Activated CD4-positive, alpha-beta memory T cell treated with anti-CD3 and anti-CD28 coated beads, Interleukin-2, amount 10 ng/mL, durations not matched to agents 7 days and 5 days (primary cell): ENCODE data around the gene MYO1F. TPM values are rescaled to one million over a fixed set of nuclear protein-coding genes. Genes with fewer than 3 reads are reported as not detected.
"Not testable (repeated sequence)": the region's sequence is repeated elsewhere in the genome, so short reads cannot be mapped to it uniquely, and the experiment has no call there.

ENCODE experiments used
- CTCF ChIA-PET: fragments of 350-600 bp; sonication (Branson Sonifier 250); formaldehyde crosslinking; loops from one replicate; lab custom pipeline; 2021; ENCODE audit warnings: antibody characterized with exemption, inconsistent platforms; lab: Charles Lee
- POLR2A ChIA-PET: fragments of 350-600 bp; sonication (Branson Sonifier 250); formaldehyde crosslinking; loops from one replicate; lab custom pipeline; 2021; ENCODE audit warnings: antibody characterized with exemption; lab: Charles Lee
- DNase-seq: peaks from one replicate; pipeline ENCODE4 v3.0.0-alpha.2; 2020
- H3K27ac Mint-ChIP-seq: one replicate; pipeline ENCODE4 v1.8.0; 2021; ENCODE audit warnings: mild to moderate bottlenecking, mixed read lengths
- H3K27me3 Mint-ChIP-seq: one replicate; pipeline ENCODE4 v1.8.0; 2021; ENCODE audit warnings: mixed read lengths
- H3K36me3 Mint-ChIP-seq: one replicate; pipeline ENCODE4 v1.8.0; 2021; ENCODE audit warnings: low read depth, mixed read lengths
- H3K4me1 Mint-ChIP-seq: one replicate; pipeline ENCODE4 v1.8.0; 2021; ENCODE audit warnings: mixed read lengths
- H3K4me3 Mint-ChIP-seq: one replicate; pipeline ENCODE4 v1.8.0; 2021; ENCODE audit warnings: mild to moderate bottlenecking, mixed read lengths
- H3K9me3 Mint-ChIP-seq: one replicate; pipeline ENCODE4 v1.8.0; 2021; ENCODE audit warnings: mixed read lengths
- total RNA-seq, 2 experiments: library from RNA; stranded (reverse); gene quantifications; one replicate each; pipeline ENCODE4 v1.2.3, GENCODE V29; 2021

MYO1F gene
- total RNA-seq, 2 experiments from 2014 or later = 420 TPM

DNA sequence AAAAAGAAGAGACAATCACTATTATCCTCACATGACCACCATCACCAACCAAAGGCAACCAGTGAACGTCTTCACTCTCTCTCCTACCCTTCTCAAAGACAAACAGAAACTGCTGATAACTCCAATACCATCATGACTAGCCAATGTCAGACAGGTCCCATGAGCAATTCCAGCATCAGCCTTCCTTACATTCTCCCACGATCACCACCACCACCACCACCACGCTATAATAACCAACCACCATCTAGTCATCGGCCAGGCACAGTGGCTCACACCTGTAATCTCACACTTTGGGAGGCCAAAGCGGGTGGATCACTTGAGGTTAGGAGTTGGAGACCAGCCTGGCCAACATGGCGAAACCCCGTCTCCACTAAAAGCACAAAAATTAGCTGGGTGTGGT lies 3.9 kb downstream of the MYO1F start:
- Mint-ChIP-seq H3K36me3 (peaks cover 85% of the 10 kb centered on the region), H3K27me3 (no peaks in the 10 kb centered on the region), H3K4me3 (peak overlapping the region; percentile 95), H3K4me1 (peaks cover 80% of the 10 kb centered on the region), H3K9me3 (peaks cover 6% of the 10 kb centered on the region), H3K27ac (peak overlapping the region; percentile 96)
- DNase-seq = no peak
- ChIA-PET POLR2A (interaction anchor here (8.7 kb wide), 1 partner anchor 57 kb away, joined by 104 read pairs; the partner anchor contains the start of gene ZNF414), CTCF (no interaction called here)

DNA sequence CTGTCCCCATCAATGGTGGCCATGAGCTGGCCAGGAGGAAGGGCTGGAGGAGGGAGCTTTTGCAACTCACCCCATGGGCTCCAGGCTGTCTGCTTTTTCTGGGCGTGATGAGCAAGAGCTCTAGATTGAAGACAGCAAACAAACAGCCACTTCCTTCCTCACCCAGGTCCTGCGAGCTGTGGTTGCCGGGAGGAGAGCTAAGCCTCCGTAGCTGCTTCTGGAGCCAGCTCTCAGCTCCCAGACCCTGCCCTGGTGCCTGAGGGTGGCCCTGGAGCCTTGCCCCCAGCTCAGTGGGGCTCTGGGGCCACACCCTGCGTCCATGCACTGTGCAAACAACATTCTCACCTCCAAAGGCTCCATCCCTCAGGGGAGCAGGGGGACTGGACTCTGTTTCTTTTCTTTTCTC lies 6.2 kb downstream of the MYO1F start:
- peak; percentile 82 for DNase-seq
- Mint-ChIP-seq H3K9me3 (peaks cover 6% of the 10 kb centered on the region), H3K36me3 (peaks cover 86% of the 10 kb centered on the region), H3K4me3 (peak overlapping the region; percentile 69), H3K4me1 (peaks cover 87% of the 10 kb centered on the region), H3K27ac (peak overlapping the region; percentile 96), H3K27me3 (no peaks in the 10 kb centered on the region)
- CTCF ChIA-PET = interaction anchor here (1.0 to 2.6 kb wide), 6 partner anchors 9 to 217 kb away, joined by 3 to 51 read pairs (median 4); partner anchors contain the start of gene MARCHF2
- POLR2A ChIA-PET = interaction anchor here (0.7 to 8.7 kb wide), 10 partner anchors 9 to 157 kb away, joined by 3 to 104 read pairs (median 4); partner anchors contain the start of genes HNRNPM, MARCHF2 and ZNF414

DNA sequence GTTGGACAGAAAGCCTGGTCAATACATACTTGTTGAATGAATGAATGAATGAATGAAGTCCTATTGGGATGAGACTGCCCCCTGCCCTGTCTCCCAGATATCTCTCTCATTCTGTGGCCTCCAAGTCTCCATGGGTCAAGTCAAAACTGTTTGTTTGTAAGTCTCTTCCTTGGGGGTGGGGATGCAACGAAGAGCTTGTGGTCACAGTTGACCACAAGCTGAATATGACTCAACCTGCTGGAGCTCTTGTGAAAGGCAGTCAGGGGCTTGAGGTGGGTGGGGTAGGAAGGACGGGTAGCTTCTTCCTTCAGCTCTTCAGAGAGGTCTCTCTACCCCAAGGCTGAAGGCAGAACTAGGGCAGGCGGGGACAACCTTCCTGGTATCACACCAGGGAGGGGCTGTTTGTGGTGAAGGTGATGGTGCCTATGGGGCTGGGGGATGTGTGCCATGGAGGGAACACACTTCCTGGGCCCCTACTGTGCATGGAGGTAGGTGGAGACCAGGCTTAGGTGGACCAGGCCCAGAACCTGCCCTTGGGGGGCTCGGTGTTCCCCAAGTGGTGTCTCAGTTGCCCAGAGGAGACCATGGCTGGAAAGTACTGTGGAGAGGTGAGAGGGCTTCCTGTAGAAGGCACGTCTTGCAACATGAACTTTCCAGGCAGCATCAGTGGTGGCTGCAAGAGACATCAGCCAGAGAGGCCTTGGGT lies 8.0 kb downstream of the MYO1F start:
- H3K4me3 Mint-ChIP-seq = peak overlapping the region; percentile 69
- ChIA-PET POLR2A (interaction anchor here (0.9 to 8.7 kb wide), 11 partner anchors 10 to 124 kb away, joined by 3 to 104 read pairs (median 4); partner anchors contain the start of genes HNRNPM, MYO1F and ZNF414), CTCF (interaction anchor here (0.6 to 1.3 kb wide), 9 partner anchors 9 to 136 kb away, joined by 4 to 46 read pairs (median 4); partner anchors contain the start of genes MYO1F and ZNF414)
- H3K36me3 Mint-ChIP-seq = peaks cover 81% of the 10 kb centered on the region
- H3K27ac Mint-ChIP-seq = peak overlapping the region; percentile 96
- DNase-seq = peak; percentile 88
- peaks cover 6% of the 10 kb centered on the region for H3K9me3 Mint-ChIP-seq
- peaks cover 85% of the 10 kb centered on the region for H3K4me1 Mint-ChIP-seq
- no peaks in the 10 kb centered on the region for H3K27me3 Mint-ChIP-seq

DNA sequence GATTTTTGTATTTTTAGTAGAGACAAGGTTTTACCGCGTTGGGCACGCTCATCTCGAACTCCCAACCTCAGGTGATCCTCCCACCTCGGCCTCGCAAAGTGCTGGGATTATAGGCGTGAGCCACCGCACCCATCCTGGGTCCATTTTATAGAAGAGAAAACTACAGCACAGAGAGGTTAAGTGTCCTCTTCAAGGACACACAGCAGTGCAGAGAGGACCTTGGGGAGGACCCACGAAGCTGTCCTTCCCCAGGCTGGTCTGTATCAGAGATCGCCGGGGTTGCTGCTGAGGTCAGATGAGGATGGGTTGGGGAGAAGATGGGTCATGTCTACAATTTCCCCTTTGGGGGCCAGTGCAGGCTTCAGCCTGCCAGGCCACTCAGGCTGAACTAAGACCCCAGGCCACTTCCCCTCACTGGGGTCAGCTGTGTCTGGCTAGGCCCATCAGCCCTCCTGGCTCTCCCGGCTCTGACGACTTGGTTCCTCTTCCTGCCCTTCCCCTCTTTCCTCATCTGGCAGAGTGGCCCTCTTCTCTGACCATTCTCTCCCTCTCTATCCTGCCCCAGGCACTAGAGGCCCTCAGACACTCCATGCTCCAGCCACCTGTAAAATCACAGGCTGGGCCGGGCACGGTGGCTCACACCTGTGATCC lies 9.6 kb downstream of the MYO1F start:
- H3K27ac Mint-ChIP-seq = peak overlapping the region; percentile 61
- ChIA-PET CTCF (interaction anchor here (6.4 kb wide), 1 partner anchor 11 kb away, joined by 69 read pairs; the partner anchor contains the start of gene MYO1F), POLR2A (interaction anchor here (1.6 to 8.7 kb wide), 2 partner anchors 8 to 51 kb away, joined by 5 to 104 read pairs; partner anchors contain the start of gene ZNF414)
- no peak for DNase-seq
- H3K4me1 Mint-ChIP-seq = peaks cover 77% of the 10 kb centered on the region
- no peaks in the 10 kb centered on the region for H3K27me3 Mint-ChIP-seq
- H3K9me3 Mint-ChIP-seq = no peaks in the 10 kb centered on the region
- H3K4me3 Mint-ChIP-seq = no peak overlapping the region
- H3K36me3 Mint-ChIP-seq = peaks cover 75% of the 10 kb centered on the region

DNA sequence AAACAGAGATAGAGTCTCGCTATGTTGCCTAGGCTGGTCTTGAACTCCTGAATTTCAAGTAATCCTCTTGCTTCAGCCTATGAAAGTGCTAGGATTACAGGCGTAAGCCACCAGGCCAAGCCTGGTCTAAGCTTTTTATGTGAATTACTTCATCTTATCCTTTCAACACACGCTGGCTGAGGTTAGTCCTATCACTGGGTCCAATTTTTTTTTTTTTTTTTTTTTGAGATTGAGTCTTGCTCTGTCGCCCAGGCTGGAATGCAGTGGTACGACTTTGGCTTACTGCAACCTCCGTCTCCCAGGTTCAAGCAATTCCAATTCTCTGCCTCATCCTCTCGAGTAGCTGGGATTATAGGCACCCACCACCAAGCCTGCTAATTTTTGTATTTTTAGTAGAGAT lies 10.4 kb downstream of the MYO1F start:
- Mint-ChIP-seq H3K9me3 (no peaks in the 10 kb centered on the region), H3K4me1 (peaks cover 73% of the 10 kb centered on the region)
- POLR2A ChIA-PET = interaction anchor here (0.7 to 8.7 kb wide), 3 partner anchors 9 to 50 kb away, joined by 3 to 104 read pairs (median 5); partner anchors contain the start of gene ZNF414

DNA sequence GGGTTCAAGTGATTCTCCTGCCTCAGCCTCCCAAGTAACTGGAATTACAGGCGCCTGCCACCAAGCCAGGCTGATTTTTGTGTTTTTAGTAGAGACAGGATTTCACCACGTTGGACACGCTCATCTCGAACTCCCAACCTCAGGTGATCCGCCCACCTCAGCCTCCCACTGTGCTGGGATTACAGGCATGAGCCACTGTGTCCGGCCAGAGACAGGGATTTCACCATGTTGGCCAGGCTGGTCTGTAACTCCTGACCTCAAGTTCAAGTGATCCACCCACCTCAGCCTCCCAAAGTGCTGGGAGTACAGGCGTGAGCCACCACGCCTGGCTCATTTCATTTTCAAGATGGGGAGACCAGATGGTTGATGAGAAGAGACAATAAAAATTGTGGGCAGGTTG lies 12.4 kb downstream of the MYO1F start:
- not testable (repeated sequence) for H3K4me3 Mint-ChIP-seq, H3K9me3 Mint-ChIP-seq, H3K27me3 Mint-ChIP-seq, DNase-seq
- H3K27ac Mint-ChIP-seq = peak overlapping the region; percentile 10
- POLR2A ChIA-PET = interaction anchor here (0.9 to 1.8 kb wide), 4 partner anchors 9 to 16 kb away, joined by 3 to 6 read pairs (median 3); no protein-coding TSS in a partner anchor
- H3K36me3 Mint-ChIP-seq = peaks cover 64% of the 10 kb centered on the region
- CTCF ChIA-PET = interaction anchor here (6.4 kb wide), 1 partner anchor 14 kb away, joined by 69 read pairs; the partner anchor contains the start of gene MYO1F
- H3K4me1 Mint-ChIP-seq = peaks cover 69% of the 10 kb centered on the region

More for the DNA sequence above, 10.4 kb downstream of the MYO1F start:
- peak overlapping the region; percentile 21 for H3K27ac Mint-ChIP-seq
- no peak for DNase-seq
- H3K36me3 Mint-ChIP-seq = peaks cover 73% of the 10 kb centered on the region
- no peak overlapping the region for H3K4me3 Mint-ChIP-seq
- CTCF ChIA-PET = interaction anchor here (6.4 kb wide), 1 partner anchor 12 kb away, joined by 69 read pairs; the partner anchor contains the start of gene MYO1F
- no peaks in the 10 kb centered on the region for H3K27me3 Mint-ChIP-seq

DNA sequence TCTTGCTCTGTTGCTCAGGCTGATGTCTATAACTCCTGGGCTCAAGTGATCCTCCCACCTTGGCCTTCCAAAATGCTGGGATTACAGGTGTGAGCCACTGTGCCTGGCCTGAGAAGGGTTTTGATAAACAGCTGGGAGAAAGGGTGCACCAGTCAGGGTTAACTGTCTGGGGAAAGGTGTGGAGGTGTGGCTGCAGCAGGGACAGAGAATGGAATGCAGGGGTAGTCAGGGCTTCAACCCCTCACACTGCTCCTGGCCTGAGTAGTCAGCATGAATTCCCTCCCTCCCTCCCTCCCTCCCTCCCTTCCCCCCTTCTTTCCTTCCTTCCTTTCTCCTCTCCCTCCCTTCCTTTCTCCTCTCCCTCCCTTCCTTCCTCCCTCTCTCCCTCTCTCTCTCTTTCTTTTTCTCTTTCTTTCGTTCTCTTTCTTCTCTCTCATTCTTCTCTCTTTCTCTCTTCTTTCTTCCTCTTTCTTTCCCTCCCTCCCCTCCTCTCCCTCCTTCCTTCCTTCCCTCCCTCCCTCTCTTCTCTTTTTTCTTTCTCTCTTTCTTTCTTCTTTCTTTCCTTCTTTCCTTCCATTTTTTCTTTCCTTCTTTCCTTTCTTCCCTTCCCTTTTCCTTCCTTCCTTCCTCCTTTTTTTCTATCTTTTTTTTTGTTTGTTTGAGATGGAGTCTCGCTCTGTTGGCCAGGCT lies 16.0 kb downstream of the MYO1F start:
- DNase-seq = no peak
- Mint-ChIP-seq H3K36me3 (peaks cover 51% of the 10 kb centered on the region), H3K27ac (peak overlapping the region; percentile 44), H3K27me3 (no peaks in the 10 kb centered on the region), H3K4me1 (peaks cover 61% of the 10 kb centered on the region), H3K9me3 (no peaks in the 10 kb centered on the region), H3K4me3 (no peak overlapping the region)
- ChIA-PET CTCF (no interaction called here), POLR2A (no interaction called here)

DNA sequence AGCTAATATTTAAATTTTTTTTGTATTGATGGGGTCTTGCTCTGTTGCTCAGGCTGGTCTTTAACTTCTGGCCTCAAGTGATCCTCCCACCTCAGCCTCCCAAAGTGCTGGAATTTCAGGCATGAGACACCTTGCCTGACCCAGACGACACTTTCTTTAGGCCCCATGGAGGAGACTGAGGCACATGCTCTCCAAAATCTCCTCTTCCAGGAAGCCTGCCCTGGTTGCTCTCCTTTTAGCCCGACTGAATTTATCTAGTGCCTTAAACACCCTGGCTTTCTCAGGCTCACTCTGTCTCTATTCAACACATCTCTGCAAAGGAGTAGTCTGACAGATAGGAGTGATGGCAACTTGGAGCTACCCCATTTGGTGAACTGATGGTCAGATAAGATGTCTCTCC lies 18.9 kb downstream of the MYO1F start:
- no peak overlapping the region for H3K4me3 Mint-ChIP-seq
- peak overlapping the region; percentile 83 for H3K27ac Mint-ChIP-seq
- H3K4me1 Mint-ChIP-seq = peaks cover 46% of the 10 kb centered on the region
- H3K36me3 Mint-ChIP-seq = peaks cover 52% of the 10 kb centered on the region
- CTCF ChIA-PET = interaction anchor here (1.6 to 2.2 kb wide), 4 partner anchors 11 to 23 kb away, joined by 4 to 9 read pairs (median 6); no protein-coding TSS in a partner anchor
- H3K27me3 Mint-ChIP-seq = no peaks in the 10 kb centered on the region
- no peak for DNase-seq
- H3K9me3 Mint-ChIP-seq = no peaks in the 10 kb centered on the region
- POLR2A ChIA-PET = interaction anchor here (0.7 to 1.7 kb wide), 4 partner anchors 8 to 45 kb away, joined by 3 to 4 read pairs (median 4); partner anchors contain the start of gene ZNF414

DNA sequence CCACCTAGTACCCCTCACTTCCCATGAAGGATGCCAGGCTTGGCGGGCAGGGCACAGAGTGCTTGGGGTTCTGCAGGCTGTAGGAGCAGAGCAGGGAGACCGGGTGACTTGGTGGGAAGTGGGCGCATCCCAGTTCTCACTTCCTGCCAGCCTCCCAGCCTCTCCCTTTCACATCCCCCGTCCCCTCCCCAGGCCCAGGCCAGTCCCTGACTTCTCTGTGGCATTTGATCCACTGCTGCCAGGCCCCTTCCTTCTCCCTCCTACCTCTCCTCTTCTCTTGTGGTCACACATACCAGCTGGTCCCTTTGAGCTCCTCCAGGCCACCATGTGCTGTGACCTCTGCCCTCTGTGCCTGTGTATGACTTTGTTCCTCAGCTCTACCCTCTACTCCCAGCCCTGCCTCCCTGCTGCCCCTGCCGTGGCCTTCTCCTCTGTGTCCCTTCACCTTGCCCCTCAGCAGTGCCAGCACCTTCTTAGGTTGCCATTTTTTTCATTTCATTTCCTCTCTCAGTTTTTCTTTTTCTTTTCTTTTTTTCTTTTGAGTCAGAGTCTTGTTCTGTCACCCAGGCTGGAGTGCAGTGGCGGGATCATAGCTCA lies 19.5 kb downstream of the MYO1F start:
- no peaks in the 10 kb centered on the region for H3K9me3 Mint-ChIP-seq
- no peak for DNase-seq
- H3K27me3 Mint-ChIP-seq = no peaks in the 10 kb centered on the region
- POLR2A ChIA-PET = interaction anchor here (0.7 to 1.7 kb wide), 6 partner anchors 9 to 71 kb away, joined by 3 to 4 read pairs (median 3); partner anchors contain the start of gene ZNF414
- H3K27ac Mint-ChIP-seq = peak overlapping the region; percentile 83
- H3K4me1 Mint-ChIP-seq = peaks cover 45% of the 10 kb centered on the region
- H3K36me3 Mint-ChIP-seq = peaks cover 55% of the 10 kb centered on the region
- CTCF ChIA-PET = interaction anchor here (1.6 to 2.2 kb wide), 4 partner anchors 11 to 23 kb away, joined by 4 to 9 read pairs (median 6); no protein-coding TSS in a partner anchor
- no peak overlapping the region for H3K4me3 Mint-ChIP-seq

DNA sequence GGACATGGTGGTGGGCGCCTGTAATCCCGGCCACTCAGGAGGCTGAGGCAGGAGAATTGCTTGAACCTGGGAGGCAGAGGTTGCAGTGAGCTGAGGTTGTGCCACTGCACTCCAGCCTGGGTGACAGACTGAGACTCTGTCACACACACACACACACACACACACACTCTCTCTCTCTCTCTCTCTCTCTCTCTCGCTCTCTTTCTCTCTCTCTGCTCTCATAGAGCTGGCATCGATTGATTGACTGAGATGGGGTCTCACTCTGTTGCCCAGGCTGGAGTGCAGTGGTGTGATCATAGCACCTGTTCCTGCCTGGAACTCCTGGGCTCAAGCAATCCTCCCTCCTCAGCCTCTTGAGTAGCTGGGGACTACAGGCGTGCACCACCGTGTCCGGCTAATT lies 23.5 kb downstream of the MYO1F start:
- Mint-ChIP-seq H3K27ac (peak overlapping the region; percentile 44), H3K36me3 (peaks cover 64% of the 10 kb centered on the region), H3K4me1 (peaks cover 20% of the 10 kb centered on the region)
- CTCF ChIA-PET, H3K9me3 Mint-ChIP-seq, DNase-seq, H3K4me3 Mint-ChIP-seq, H3K27me3 Mint-ChIP-seq, POLR2A ChIA-PET: not testable (repeated sequence)

DNA sequence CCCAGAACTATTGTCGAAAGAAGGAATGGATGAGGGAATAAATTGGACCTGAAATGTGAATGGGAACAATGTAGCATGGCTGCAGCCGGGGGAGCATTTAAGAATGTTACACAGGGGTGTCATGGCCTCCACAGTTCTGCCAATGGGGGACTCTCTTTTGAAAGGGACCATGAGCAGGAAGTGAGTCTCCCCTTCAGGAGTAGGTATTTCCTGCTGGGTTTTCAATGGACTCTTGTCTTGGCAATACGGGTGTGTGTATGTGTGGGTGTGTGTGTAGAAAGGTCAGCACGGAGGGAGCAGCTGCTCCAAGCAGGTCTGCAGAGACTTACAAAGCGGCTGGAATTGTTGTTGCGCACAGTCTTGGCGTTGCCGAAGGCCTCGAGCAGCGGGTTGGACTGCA lies 24.4 kb downstream of the MYO1F start:
- peak overlapping the region; percentile 23 for H3K27ac Mint-ChIP-seq
- DNase-seq = no peak
- peaks cover 64% of the 10 kb centered on the region for H3K36me3 Mint-ChIP-seq

More for the DNA sequence above, 24.4 kb downstream of the MYO1F start:
- Mint-ChIP-seq H3K4me1 (peaks cover 11% of the 10 kb centered on the region), H3K9me3 (no peaks in the 10 kb centered on the region), H3K27me3 (no peaks in the 10 kb centered on the region), H3K4me3 (no peak overlapping the region)
- ChIA-PET CTCF (no interaction called here), POLR2A (interaction anchor here (1.3 kb wide), 1 partner anchor 17 kb away, joined by 4 read pairs; no protein-coding TSS in a partner anchor)
